T-helper 1 cell treated with Interleukin-12 subunit alpha and Interleukin-12 subunit beta and Interleukin-4 antibody, amounts not matched to agents 30 μg/mL and 1 μg/mL, for 36 hours (primary cell): ENCODE measurements around the gene SLC51A.

Source experiments
- H3K27ac Mint-ChIP-seq: one replicate; pipeline ENCODE4 v1.8.0; 2021; ENCODE audit warnings: mild to moderate bottlenecking, mixed read lengths
- H3K27me3 Mint-ChIP-seq: one replicate; pipeline ENCODE4 v1.8.0; 2021; ENCODE audit warnings: low read depth, mixed read lengths
- H3K36me3 Mint-ChIP-seq: one replicate; pipeline ENCODE4 v1.8.0; 2021; ENCODE audit warnings: low read depth, mixed read lengths
- H3K4me1 Mint-ChIP-seq: one replicate; pipeline ENCODE4 v1.8.0; 2021; ENCODE audit warnings: low read depth, mixed read lengths
- H3K4me3 Mint-ChIP-seq: one replicate; pipeline ENCODE4 v1.8.0; 2021; ENCODE audit warnings: mild to moderate bottlenecking, moderate library complexity, mixed read lengths
- H3K9me3 Mint-ChIP-seq: one replicate; pipeline ENCODE4 v1.8.0; 2021; ENCODE audit warnings: mixed read lengths

The SLC51A gene

DNA sequence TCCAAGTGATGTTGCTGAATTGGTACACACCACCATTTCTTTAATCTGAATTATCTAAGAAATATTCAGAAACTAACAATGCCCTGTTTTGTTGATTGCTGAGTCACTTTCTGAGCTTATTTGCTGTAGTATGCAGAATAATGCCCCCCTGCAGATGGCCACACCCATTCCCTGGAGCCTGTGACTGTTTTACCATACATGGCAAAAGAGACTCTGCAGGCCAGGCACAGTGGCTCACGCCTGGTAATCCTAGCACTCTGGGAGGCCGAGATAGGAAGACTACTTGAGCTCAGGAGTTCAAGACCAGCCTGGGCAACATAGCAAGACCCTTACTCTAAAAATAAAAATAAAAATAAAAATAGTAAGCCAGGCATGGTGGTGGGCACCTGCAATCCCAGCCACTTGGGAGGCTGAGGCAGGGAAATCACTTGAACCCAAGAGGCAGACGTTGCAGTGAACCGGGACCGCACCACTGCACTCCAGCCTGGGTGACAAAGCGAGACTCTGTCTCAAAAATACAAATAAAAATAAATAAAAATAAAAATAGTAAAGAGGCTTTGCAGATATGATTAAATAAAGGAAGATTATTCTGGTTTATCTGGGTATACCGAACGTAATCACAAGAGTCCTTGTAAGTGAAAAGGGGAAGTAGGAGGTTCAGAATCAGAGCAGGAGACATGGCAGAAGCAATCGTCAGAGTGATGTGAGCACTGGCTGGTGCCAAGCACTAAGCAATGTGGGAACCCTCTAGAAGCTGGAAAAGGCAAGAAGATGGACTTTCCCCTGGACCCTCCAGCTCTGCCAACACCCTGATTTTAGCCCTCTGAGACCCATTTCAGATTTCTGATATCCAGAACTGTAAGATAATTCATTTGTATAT lies 52.2 kb downstream of the SLC51A start:
- no peaks in the 10 kb centered on the region for H3K27me3 Mint-ChIP-seq
- H3K27ac Mint-ChIP-seq, result peak overlapping the region; percentile 55
- peaks cover 39% of the 10 kb centered on the region for H3K4me1 Mint-ChIP-seq
- no peak overlapping the region for H3K4me3 Mint-ChIP-seq
- no peaks in the 10 kb centered on the region for H3K9me3 Mint-ChIP-seq
- H3K36me3 Mint-ChIP-seq, result peaks cover 38% of the 10 kb centered on the region

DNA sequence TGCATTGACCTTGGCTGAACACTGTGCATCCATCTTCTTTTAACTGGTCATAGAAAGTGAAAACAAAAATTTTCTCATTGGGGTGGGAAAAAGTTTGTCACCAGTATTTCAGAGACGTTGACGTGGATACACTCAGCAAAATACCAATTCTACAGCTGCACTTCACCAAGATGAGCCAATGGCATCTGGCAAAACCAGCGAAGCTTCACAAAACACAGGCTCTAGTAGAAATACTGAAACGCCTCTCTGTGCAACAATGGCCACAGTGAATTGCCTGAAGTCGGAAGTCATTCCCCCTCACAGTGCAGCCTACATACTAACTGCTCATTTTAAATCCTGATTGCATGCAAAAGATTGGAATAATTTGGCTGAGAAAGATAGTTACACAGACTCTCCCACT lies 54.2 kb downstream of the SLC51A start:
- Mint-ChIP-seq H3K4me3 (no peak overlapping the region), H3K4me1 (peaks cover 47% of the 10 kb centered on the region), H3K36me3 (peaks cover 39% of the 10 kb centered on the region), H3K27ac (peak overlapping the region; percentile 49), H3K9me3 (no peaks in the 10 kb centered on the region), H3K27me3 (no peaks in the 10 kb centered on the region)

DNA sequence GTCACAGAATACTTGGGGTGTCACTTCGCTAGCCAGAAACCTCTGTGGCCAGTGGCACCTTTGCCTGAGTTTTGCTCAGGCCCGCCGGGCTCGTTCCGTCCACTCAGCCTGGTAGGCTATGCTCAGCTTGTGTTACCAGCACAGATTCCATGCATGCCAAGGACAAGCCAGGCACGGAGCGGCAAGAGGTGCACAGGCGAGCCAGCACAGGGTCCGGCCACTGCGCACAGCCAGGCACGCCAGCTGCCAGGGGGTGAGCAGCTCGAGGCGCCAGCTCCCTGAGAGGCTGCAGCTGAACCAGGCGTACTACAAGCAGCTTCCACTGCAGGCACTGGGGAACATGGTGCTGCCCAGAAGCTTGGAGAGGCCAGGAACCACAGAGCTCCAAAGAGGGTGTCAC lies 56.5 kb downstream of the SLC51A start:
- Mint-ChIP-seq H3K27me3 (no peaks in the 10 kb centered on the region), H3K27ac (peak overlapping the region; percentile 94), H3K9me3 (no peaks in the 10 kb centered on the region), H3K4me1 (peaks cover 49% of the 10 kb centered on the region), H3K4me3 (peak overlapping the region; percentile 58), H3K36me3 (peaks cover 43% of the 10 kb centered on the region)

DNA sequence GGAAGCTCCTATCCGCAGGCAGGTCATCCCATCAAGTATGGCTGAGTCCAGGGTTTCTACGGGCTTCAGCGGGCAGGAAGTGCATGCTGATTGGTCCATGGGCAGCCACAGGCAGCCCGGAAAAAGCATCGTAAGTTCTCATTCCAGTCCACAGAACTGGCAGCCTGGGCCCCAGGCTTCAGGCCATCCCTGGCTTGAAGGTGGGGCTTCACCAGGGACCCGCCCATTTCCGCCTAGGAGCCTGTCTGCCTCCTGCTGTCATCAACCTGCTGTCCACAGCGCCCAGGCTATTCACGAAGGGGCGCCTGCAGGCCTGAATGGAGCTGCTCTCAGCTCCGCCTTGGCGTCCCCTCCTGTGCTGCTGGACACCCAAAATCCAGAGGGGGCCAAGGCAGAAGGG lies 57.3 kb downstream of the SLC51A start:
- peak overlapping the region; percentile 16 for H3K4me3 Mint-ChIP-seq
- no peaks in the 10 kb centered on the region for H3K27me3 Mint-ChIP-seq

DNA sequence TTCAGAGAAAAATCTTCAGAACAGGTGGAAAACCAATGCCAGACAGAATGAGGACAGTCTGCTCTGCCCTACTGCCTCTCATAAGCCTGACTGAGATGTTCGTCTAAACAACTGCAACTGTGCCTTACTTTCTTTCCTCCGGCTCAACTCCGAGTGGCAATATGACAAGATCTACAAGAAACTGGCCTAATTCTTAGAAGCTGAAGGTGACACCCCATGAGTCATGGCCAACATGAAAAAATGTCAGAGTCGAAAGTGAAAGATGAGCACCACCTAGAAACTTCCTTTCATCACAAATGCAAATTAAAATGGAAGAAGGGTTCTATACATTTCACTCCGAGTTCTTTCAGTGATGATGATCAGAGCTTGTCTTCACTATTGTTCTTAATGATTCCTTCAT lies 58.3 kb downstream of the SLC51A start:
- Mint-ChIP-seq H3K27ac (peak overlapping the region; percentile 94), H3K27me3 (no peaks in the 10 kb centered on the region), H3K4me3 (peak overlapping the region; percentile 68), H3K4me1 (peaks cover 50% of the 10 kb centered on the region), H3K36me3 (peaks cover 42% of the 10 kb centered on the region), H3K9me3 (no peaks in the 10 kb centered on the region)

More for the DNA sequence above, 57.3 kb downstream of the SLC51A start:
- peaks cover 53% of the 10 kb centered on the region for H3K4me1 Mint-ChIP-seq
- H3K36me3 Mint-ChIP-seq, result peaks cover 44% of the 10 kb centered on the region
- H3K27ac Mint-ChIP-seq, result peak overlapping the region; percentile 94
- H3K9me3 Mint-ChIP-seq, result no peaks in the 10 kb centered on the region

DNA sequence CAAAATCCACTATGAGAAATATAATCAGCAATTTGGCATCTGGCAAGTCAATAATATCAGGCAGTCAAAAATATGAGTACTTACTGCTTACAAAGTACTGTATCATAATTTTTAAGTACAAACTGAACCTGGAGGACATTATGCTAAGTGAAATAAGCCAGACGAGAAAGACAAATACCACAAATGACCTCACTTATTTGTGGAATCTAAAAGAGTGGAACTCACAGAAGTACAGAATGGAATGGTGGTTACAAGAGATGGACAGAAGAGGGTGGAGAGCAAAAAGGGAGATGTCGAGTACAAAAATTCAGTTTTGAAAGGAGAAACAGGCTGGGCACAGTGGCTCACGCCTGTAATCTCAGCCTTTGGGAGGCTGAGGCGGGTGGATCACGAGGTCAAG lies 58.8 kb downstream of the SLC51A start:
- Mint-ChIP-seq H3K27ac (peak overlapping the region; percentile 94), H3K9me3 (no peaks in the 10 kb centered on the region), H3K4me3 (peak overlapping the region; percentile 68), H3K36me3 (peaks cover 39% of the 10 kb centered on the region), H3K4me1 (peaks cover 51% of the 10 kb centered on the region), H3K27me3 (no peaks in the 10 kb centered on the region)

DNA sequence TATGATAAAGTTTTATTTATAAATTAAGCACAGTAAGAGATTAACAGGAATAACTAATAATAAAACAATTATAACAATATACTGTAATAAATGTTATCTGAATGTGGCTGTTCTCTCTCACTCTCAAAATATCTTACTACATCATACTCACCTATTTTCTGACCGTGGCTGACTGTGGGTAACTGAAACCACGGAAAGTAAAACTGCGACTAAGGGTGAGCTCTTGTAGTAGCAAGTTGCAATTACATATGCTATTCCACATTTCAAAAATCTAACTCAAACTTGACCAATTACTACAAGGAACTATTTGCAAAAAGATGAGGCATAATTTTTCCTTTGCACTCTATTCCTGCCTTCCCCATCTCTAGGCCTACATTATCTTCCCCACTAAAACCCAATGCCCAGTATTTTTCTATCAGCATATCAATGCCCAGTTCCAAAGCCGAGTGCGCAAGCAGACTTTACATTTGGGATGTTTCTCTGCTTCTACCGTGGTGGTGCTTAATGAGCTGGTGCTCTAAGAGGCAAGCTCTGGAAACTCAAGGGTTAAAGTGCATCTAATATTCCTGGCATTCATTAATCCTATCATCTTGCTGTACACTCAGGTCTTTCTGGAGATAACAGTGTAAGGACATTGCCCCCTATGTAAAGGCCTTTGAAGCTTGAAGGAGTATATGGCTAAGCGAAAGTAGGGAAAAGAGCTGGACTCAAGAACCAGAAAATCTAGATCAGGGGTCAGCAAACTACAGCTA lies 64.5 kb downstream of the SLC51A start:
- H3K27ac Mint-ChIP-seq, result peak overlapping the region; percentile 66
- peak overlapping the region; percentile 39 for H3K4me3 Mint-ChIP-seq
- no peaks in the 10 kb centered on the region for H3K9me3 Mint-ChIP-seq
- peaks cover 61% of the 10 kb centered on the region for H3K4me1 Mint-ChIP-seq
- no peaks in the 10 kb centered on the region for H3K27me3 Mint-ChIP-seq
- H3K36me3 Mint-ChIP-seq, result peaks cover 17% of the 10 kb centered on the region

DNA sequence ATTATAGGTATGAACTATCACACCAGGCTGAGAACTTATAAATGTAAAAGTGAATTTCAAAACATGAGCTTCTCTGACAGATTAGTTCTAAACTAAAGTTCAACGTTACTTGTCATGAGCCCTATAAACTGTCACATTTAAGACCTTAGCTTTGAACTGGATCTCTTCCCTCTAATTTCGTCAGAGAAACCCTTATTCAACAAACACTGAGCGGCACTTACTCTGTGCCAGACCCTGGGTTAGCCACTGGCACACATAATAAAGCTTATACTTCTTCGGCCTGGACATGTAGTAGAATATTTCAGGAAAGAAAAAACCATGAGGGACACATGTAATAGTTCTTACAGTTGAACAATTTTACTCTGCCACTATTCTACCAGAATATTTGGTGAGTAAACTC lies 65.6 kb downstream of the SLC51A start:
- H3K27ac Mint-ChIP-seq, result peak overlapping the region; percentile 3
- H3K27me3 Mint-ChIP-seq, result no peaks in the 10 kb centered on the region
- peaks cover 70% of the 10 kb centered on the region for H3K4me1 Mint-ChIP-seq
- H3K4me3 Mint-ChIP-seq, result no peak overlapping the region
- no peaks in the 10 kb centered on the region for H3K9me3 Mint-ChIP-seq
- H3K36me3 Mint-ChIP-seq, result peaks cover 17% of the 10 kb centered on the region
